Loucy (cell line): ENCODE measurements around the gene DNAJB6.

Experiments used
- EZH2phosphoT487 ChIP-seq: fragments of 200-600 bp; IDR thresholded peaks from 2 replicates; pipeline ENCODE4 v1.6.1; 2018; ENCODE audit warnings: antibody characterized with exemption, mild to moderate bottlenecking, moderate library complexity, borderline replicate concordance
- TF ChIP-seq, protein P1 (sequence below): fragments of 200-600 bp; sonication (generic); conservative IDR thresholded peaks from 2 replicates; pipeline ENCODE4 v1.5.1; 2014; ENCODE audit warnings: mild to moderate bottlenecking, antibody characterized with exemption, low read length

DNA sequence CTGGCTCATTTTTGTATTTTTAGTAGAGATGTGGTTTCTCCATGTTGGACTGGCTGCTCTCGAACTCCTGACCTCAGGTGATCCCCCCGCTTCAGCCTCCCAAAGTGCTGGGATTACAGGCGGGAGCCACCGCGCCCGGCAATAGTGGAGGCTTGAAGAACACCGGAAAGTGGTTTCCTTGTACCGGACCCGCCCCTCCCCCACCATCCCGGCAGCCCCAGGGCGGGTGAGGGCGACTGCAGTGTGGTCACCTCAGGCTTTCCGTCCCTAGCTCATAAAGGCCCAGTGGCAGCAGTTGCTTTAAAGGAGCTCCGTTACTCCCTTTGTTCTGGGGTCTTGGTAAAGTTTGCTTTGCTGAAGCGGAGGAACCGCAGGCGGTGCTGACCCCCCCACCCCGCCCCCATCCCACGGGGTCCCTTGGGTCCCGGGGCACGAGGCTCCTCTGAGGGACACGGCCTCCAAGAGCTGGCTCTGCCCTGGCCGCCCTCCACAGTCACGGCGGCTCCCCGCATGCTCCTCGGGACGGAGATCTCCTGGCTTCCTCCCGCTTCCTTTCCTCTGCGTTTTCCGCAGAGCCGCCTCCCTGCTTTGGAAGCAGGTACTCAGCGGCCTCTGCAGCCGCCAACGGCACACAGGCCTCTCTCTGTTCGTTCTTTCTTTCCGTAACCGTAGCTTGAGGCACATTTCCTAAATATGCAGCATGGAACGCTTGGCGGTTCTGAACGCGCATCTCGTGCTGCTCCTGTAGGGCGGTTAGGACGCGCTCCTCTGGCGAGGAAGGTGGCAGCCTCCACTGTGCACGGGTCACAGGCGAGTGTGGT is 77.3 kb downstream of the DNAJB6 start:
- TF ChIP-seq, protein P1, sequence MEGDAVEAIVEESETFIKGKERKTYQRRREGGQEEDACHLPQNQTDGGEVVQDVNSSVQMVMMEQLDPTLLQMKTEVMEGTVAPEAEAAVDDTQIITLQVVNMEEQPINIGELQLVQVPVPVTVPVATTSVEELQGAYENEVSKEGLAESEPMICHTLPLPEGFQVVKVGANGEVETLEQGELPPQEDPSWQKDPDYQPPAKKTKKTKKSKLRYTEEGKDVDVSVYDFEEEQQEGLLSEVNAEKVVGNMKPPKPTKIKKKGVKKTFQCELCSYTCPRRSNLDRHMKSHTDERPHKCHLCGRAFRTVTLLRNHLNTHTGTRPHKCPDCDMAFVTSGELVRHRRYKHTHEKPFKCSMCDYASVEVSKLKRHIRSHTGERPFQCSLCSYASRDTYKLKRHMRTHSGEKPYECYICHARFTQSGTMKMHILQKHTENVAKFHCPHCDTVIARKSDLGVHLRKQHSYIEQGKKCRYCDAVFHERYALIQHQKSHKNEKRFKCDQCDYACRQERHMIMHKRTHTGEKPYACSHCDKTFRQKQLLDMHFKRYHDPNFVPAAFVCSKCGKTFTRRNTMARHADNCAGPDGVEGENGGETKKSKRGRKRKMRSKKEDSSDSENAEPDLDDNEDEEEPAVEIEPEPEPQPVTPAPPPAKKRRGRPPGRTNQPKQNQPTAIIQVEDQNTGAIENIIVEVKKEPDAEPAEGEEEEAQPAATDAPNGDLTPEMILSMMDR = no peak
- TF ChIP-seq EZH2phosphoT487 = no peak
